Caco-2 (cell line): ENCODE data around the gene GRIN3B. TPM values are rescaled to one million over a fixed set of nuclear protein-coding genes. Genes with fewer than 3 reads are reported as not detected.
A peak's percentile ranks its signal among the peaks of the same experiment; 100 is the strongest.
"Not testable (repeated sequence)": the region's sequence is repeated elsewhere in the genome, so short reads cannot be mapped to it uniquely, and the experiment has no call there.

ENCODE experiments used
- BruUV-seq: library from RNA; stranded (reverse); fragments of 400-500 nt; replicated peaks from 2 replicates; lab custom pipeline; 2021; lab: Mats Ljungman, UMichigan
- CTCF ChIA-PET: fragments of 300-600 bp; sonication (Branson Sonifier 250); formaldehyde crosslinking; loops from one replicate; lab custom pipeline; 2022; ENCODE audit warnings: antibody characterized with exemption; lab: Charles Lee
- POLR2A ChIA-PET: fragments of 300-600 bp; sonication (Branson Sonifier 250); formaldehyde crosslinking; loops from one replicate; lab custom pipeline; 2022; ENCODE audit warnings: antibody characterized with exemption; lab: Charles Lee
- DNase-seq, 2 experiments: peaks; one replicate each; pipeline versions ENCODE4 v3.0.0 to v3.0.0-alpha.2; 2020 to 2022
- H3K27me3 ChIP-seq: replicated peaks from 2 replicates; pipeline ENCODE4 v1.6.0; 2011; ENCODE audit warnings: low read length; ENCODE audit not compliant: control insufficient read depth, insufficient read depth
- H3K36me3 ChIP-seq: 2 replicates; pipeline ENCODE4 v1.5.1; 2011; ENCODE audit warnings: low read length; ENCODE audit not compliant: control insufficient read depth, insufficient read depth
- H3K4me1 ChIP-seq: fragments of 250-450 bp; sonication (Bioruptor Pico); 2 replicates; pipeline ENCODE4 v1.5.1; 2020; ENCODE audit warnings: mild to moderate bottlenecking
- H3K4me3 ChIP-seq: 2 replicates; pipeline ENCODE4 v1.5.1; 2011; ENCODE audit warnings: low read depth, mild to moderate bottlenecking, control low read depth, low read length
- H3K9me3 ChIP-seq: fragments of 250-450 bp; sonication (Bioruptor Pico); 2 replicates; pipeline ENCODE4 v1.5.1; 2020; ENCODE audit warnings: mild to moderate bottlenecking, moderate library complexity
- H3K27ac Mint-ChIP-seq: one replicate; pipeline ENCODE4 v1.8.0; 2022; ENCODE audit warnings: mixed read lengths; ENCODE audit not compliant: unreplicated experiment
- H3K27me3 Mint-ChIP-seq: one replicate; pipeline ENCODE4 v1.8.0; 2022; ENCODE audit warnings: mixed read lengths; ENCODE audit not compliant: insufficient read depth, unreplicated experiment
- H3K36me3 Mint-ChIP-seq: one replicate; pipeline ENCODE4 v1.8.0; 2022; ENCODE audit warnings: mild to moderate bottlenecking, mixed read lengths; ENCODE audit not compliant: insufficient read depth, unreplicated experiment
- H3K4me1 Mint-ChIP-seq: one replicate; pipeline ENCODE4 v1.8.0; 2022; ENCODE audit warnings: low read depth, mixed read lengths; ENCODE audit not compliant: unreplicated experiment
- H3K4me3 Mint-ChIP-seq: one replicate; pipeline ENCODE4 v1.8.0; 2022; ENCODE audit warnings: mild to moderate bottlenecking, moderate library complexity, mixed read lengths; ENCODE audit not compliant: unreplicated experiment
- H3K9me3 Mint-ChIP-seq: one replicate; pipeline ENCODE4 v1.8.0; 2022; ENCODE audit warnings: mixed read lengths; ENCODE audit not compliant: unreplicated experiment
- intact Hi-C: fragments of 100-400 bp; cut with micrococcal nuclease; formaldehyde crosslinking; loops from one replicate; pipeline ENCODE4 v1.10.0; 2022; ENCODE audit not compliant: unreplicated experiment
- total RNA-seq: library from RNA; stranded (reverse); gene quantifications from 2 replicates; pipeline ENCODE4 v1.2.3, GENCODE V29; 2022
- TF ChIP-seq, protein P1 (sequence below), 2 experiments: fragments of 200-600 bp in 1 of 2; IDR thresholded peaks; 1 replicate in 1 of 2; 2 replicates in 1 of 2; pipeline versions ENCODE4 v1.5.1 to v1.8.0; 2011 to 2022; ENCODE audit warnings: antibody characterized with exemption in 1 of 2, control low read depth in 1 of 2, inconsistent platforms in 1 of 2, low read depth in 1 of 2, low read length in 1 of 2, mild to moderate bottlenecking in 1 of 2, moderate library complexity in 1 of 2; ENCODE audit not compliant: insufficient read depth in 1 of 2, severe bottlenecking in 1 of 2, unreplicated experiment in 1 of 2

The GRIN3B gene
- total RNA-seq, 1 experiment from 2014 or later = 0.41 TPM

DNA sequence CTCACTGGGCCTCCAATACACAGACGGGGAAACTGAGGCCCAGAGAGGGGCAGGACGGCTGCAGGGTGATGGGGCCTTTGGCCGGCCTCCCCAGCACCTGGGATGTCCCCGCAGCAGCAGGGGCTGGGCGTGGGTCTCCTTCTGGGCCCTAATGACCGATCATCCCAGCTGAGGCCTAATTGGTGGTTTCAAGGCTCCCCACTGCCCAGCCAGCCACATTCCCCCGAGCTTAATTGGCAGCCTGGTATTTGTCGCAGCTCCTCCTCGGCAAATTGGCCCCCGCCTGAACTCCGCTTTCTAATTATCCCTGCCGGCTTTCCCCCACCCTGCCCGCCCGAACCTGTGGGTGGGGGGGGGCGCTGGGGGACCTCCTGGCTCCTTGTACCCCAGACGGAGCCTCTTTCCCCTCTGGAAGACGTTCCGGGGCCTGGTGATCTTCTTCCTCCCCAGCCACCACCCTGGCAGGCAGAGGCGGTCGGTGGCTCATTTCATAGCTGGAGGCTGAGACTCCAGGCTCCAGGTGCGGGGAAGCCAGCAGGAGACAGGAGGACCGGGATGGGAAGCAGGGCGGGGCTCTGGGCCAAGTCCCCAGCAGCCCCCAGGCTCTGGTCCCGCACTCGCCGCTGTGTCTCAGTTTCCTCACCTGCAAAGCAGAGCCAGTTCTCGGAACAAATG lies 43.3 kb upstream of the GRIN3B start:
- Histone ChIP-seq H3K9me3 (no peaks in the 10 kb centered on the region), H3K4me3 (0 out of 2 replicates have a peak overlapping the region, but pooled peaks have one; percentile 8), H3K36me3 (peaks cover 8% of the 10 kb centered on the region), H3K27me3 (no peaks in the 10 kb centered on the region), H3K4me1 (peaks cover 88% of the 10 kb centered on the region)
- no peaks in the 10 kb centered on the region for H3K9me3 Mint-ChIP-seq
- TF ChIP-seq, protein P1, sequence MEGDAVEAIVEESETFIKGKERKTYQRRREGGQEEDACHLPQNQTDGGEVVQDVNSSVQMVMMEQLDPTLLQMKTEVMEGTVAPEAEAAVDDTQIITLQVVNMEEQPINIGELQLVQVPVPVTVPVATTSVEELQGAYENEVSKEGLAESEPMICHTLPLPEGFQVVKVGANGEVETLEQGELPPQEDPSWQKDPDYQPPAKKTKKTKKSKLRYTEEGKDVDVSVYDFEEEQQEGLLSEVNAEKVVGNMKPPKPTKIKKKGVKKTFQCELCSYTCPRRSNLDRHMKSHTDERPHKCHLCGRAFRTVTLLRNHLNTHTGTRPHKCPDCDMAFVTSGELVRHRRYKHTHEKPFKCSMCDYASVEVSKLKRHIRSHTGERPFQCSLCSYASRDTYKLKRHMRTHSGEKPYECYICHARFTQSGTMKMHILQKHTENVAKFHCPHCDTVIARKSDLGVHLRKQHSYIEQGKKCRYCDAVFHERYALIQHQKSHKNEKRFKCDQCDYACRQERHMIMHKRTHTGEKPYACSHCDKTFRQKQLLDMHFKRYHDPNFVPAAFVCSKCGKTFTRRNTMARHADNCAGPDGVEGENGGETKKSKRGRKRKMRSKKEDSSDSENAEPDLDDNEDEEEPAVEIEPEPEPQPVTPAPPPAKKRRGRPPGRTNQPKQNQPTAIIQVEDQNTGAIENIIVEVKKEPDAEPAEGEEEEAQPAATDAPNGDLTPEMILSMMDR (IDR thresholded peaks at IDR 0.05; ENCODE audit: insufficient read depth in 1 of 2, low read depth in 1 of 2, low read length in 1 of 2, severe bottlenecking in 1 of 2, unreplicated experiment in 1 of 2) = no peak
- H3K27me3 Mint-ChIP-seq = no peaks in the 10 kb centered on the region
- DNase-seq = peak; percentile 91 to 94
- H3K36me3 Mint-ChIP-seq = peaks cover 93% of the 10 kb centered on the region
- CTCF ChIA-PET = interaction anchor here (0.7 to 1.6 kb wide), 4 partner anchors 22 to 1385 kb away, joined by 3 to 5 read pairs (median 4); partner anchors contain the start of gene WDR18
- H3K4me1 Mint-ChIP-seq = peaks cover 14% of the 10 kb centered on the region
- peak overlapping the region; percentile 67 for H3K4me3 Mint-ChIP-seq
- POLR2A ChIA-PET = interaction anchor here (0.6 to 1.4 kb wide), 4 partner anchors 8 to 205 kb away, joined by 3 to 8 read pairs (median 5); partner anchors contain the start of gene WDR18
- H3K27ac Mint-ChIP-seq = peak overlapping the region; percentile 96
- no TSS peak for BruUV-seq
- intact Hi-C loops = loop anchor here (1.0 kb wide), 1 partner anchor 32 kb away; no protein-coding TSS in a partner anchor

DNA sequence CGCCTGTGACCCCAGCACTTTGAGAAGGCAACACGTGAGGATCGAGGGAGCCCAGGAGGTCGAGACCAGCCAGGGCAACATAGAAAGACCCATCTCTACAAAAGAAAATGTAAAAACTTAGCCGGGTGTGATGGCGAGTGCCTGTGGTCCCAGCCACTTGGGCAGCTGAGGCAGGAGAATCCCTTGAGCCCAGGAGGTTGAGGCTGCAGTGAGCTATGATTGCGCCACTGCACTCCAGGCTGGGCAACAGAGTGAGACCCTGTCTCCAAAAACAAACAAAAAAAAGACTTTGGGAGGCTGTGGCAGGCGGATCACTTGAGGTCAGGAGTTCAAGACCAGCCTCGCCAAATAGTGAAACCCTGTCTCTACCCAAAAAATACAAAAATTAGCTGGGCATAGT lies 42.6 kb upstream of the GRIN3B start:
- Mint-ChIP-seq H3K36me3 (peaks cover 93% of the 10 kb centered on the region), H3K27ac (peak overlapping the region; percentile 96), H3K4me1 (peaks cover 20% of the 10 kb centered on the region), H3K4me3 (peak overlapping the region; percentile 67)
- H3K9me3 ChIP-seq, H3K9me3 Mint-ChIP-seq, H3K4me3 ChIP-seq, intact Hi-C loops, H3K27me3 Mint-ChIP-seq, H3K36me3 ChIP-seq, DNase-seq, BruUV-seq, H3K27me3 ChIP-seq: not testable (repeated sequence)
- ChIA-PET POLR2A (interaction anchor here (0.6 kb wide), 1 partner anchor 9 kb away, joined by 4 read pairs; no protein-coding TSS in a partner anchor), CTCF (interaction anchor here (0.7 kb wide), 1 partner anchor 1384 kb away, joined by 5 read pairs; no protein-coding TSS in a partner anchor)
- peaks cover 92% of the 10 kb centered on the region for H3K4me1 ChIP-seq

DNA sequence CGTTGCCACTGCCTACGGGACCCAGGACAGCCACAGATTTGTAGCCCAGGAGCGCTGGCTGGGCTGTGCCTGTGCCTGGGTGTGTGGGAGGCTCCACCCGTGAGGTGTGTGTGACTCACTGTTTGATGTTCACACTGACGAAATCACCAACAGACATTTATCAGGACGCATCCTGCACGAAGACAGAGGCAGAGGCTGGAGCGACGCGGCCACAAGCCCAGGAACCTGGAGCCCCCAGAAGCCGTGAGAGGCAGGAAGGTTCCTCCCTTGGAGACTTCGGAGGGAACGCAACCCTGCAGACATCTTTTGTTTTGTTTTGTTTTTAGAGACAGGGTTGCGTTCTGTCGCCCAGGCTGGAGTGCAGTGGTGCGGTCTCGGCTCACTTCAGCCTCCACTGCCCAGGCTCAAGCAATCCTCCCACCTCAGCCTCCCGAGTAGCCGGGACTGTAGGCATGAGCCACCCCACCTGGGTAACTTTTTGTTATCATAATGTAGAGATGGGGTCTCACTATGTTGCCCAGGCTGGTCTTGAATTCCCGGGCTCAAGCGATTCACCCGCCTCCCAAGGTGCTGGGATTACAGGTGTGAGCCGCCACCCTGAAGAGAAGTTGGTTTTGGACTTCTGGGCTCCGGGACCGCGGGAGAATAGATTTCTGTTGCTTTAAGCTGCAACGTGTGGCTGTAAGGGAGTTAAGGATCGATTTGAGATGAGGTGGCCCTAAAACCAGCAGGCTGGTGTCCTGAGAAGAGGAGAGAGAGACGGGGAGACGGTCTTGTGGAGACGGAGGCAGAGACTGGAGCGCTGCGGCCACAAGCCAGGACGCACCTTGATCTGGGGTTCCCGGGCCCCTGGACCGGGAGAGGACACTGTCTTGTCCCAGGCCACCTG lies 41.0 kb upstream of the GRIN3B start:
- Mint-ChIP-seq H3K4me1 (peaks cover 20% of the 10 kb centered on the region), H3K27me3 (no peaks in the 10 kb centered on the region), H3K4me3 (peak overlapping the region; percentile 46), H3K9me3 (no peaks in the 10 kb centered on the region), H3K27ac (peak overlapping the region; percentile 78), H3K36me3 (peaks cover 93% of the 10 kb centered on the region)
- peaks cover 11% of the 10 kb centered on the region for H3K36me3 ChIP-seq
- H3K9me3 ChIP-seq = no peaks in the 10 kb centered on the region
- no peak overlapping the region for H3K4me3 ChIP-seq
- BruUV-seq = TSS peak; percentile 3
- ChIA-PET CTCF (interaction anchor here (0.6 to 1.0 kb wide), 3 partner anchors 12 to 36 kb away, joined by 3 to 4 read pairs (median 3); partner anchors contain the start of gene WDR18), POLR2A (no interaction called here)
- H3K4me1 ChIP-seq = peaks cover 91% of the 10 kb centered on the region
- peak in 1 of 2 experiments; percentile 57 for DNase-seq
- TF ChIP-seq, protein P1 (IDR thresholded peaks at IDR 0.05; ENCODE audit: insufficient read depth in 1 of 2, low read depth in 1 of 2, low read length in 1 of 2, severe bottlenecking in 1 of 2, unreplicated experiment in 1 of 2) = no peak
- H3K27me3 ChIP-seq = no peaks in the 10 kb centered on the region
- intact Hi-C loops = no loop called here
